Endothelial cell of umbilical vein (primary cell): ENCODE results near the gene DBP. TPM values are rescaled to one million over a fixed set of nuclear protein-coding genes. Genes with fewer than 3 reads are reported as not detected.

ENCODE experiments used
- BruUV-seq: library from RNA; stranded (reverse); fragments of 400-500 nt; replicated peaks from 2 replicates; lab custom pipeline; 2021; lab: Mats Ljungman, UMichigan
- CTCF ChIA-PET: fragments of 300-600, 350-600 bp; sonication (Branson Sonifier 250); formaldehyde crosslinking; loops from one replicate; lab custom pipeline; 2021; ENCODE audit warnings: antibody characterized with exemption, inconsistent platforms; lab: Charles Lee
- POLR2A ChIA-PET: fragments of 300-600, 350-600 bp; sonication (Branson Sonifier 250); formaldehyde crosslinking; loops from one replicate; lab custom pipeline; 2021; ENCODE audit warnings: antibody characterized with exemption, inconsistent platforms; lab: Charles Lee
- DNase-seq: peaks from one replicate; pipeline ENCODE4 v3.0.0-alpha.2; 2011; ENCODE audit warnings: low read depth, low spot score
- FAIRE-seq: peaks from 2 replicates; lab custom pipeline; 2011; peaks lifted over from hg19 to GRCh38; lab: Jason Lieb, UNC
- H2AFZ ChIP-seq: 2 replicates; pipeline ENCODE4 v1.6.0; 2012; ENCODE audit warnings: low read depth, low read length, control low read depth, inconsistent platforms
- H3K27ac ChIP-seq: 2 replicates; pipeline ENCODE4 v1.5.1; 2011; ENCODE audit warnings: low read depth, mild to moderate bottlenecking, control low read depth, low read length, moderate library complexity; ENCODE audit not compliant: insufficient read depth
- H3K27me3 ChIP-seq, 2 experiments: 2 replicates each; pipeline versions ENCODE4 v1.6.0 to v1.6.1; 2011; ENCODE audit warnings: low read length in 2 of 2, mixed read lengths in 1 of 2; ENCODE audit not compliant: control insufficient read depth in 2 of 2, insufficient read depth in 2 of 2
- H3K36me3 ChIP-seq, 2 experiments: 2 replicates in 1 of 2; 3 replicates in 1 of 2; pipeline ENCODE4 v1.5.1; 2011; ENCODE audit warnings: low read length in 2 of 2, mild to moderate bottlenecking in 1 of 2, moderate library complexity in 1 of 2; ENCODE audit not compliant: control insufficient read depth in 2 of 2, insufficient read depth in 2 of 2; ENCODE audit errors: extremely low read depth in 1 of 2
- H3K4me1 ChIP-seq: 3 replicates; pipeline ENCODE4 v1.5.1; 2011; ENCODE audit warnings: mild to moderate bottlenecking, low read length; ENCODE audit not compliant: control insufficient read depth, insufficient read depth; ENCODE audit errors: extremely low read depth
- H3K4me2 ChIP-seq: 2 replicates; pipeline ENCODE4 v1.6.1; 2011; ENCODE audit warnings: low read length, control low read depth, mixed read lengths; ENCODE audit not compliant: insufficient read depth
- H3K4me3 ChIP-seq, 3 experiments: fragments of 200-600 bp in 1 of 3; sonication (generic), shearing (Covaris generic) in 1 of 3; replicated peaks in 1 of 3; 2 replicates each; pipeline ENCODE4 v1.5.1; 2011 to 2016; ENCODE audit warnings: control low read depth in 3 of 3, low read length in 3 of 3, mild to moderate bottlenecking in 2 of 3, inconsistent platforms in 1 of 3, low read depth in 1 of 3, moderate library complexity in 1 of 3; ENCODE audit not compliant: insufficient read depth in 1 of 3
- H3K79me2 ChIP-seq: 2 replicates; pipeline ENCODE4 v1.6.0; 2012; ENCODE audit warnings: low read length, inconsistent platforms; ENCODE audit not compliant: control insufficient read depth, insufficient read depth
- H3K9ac ChIP-seq: replicated peaks from 2 replicates; pipeline ENCODE3; 2011; ENCODE audit warnings: low read length, control low read depth; ENCODE audit not compliant: insufficient read depth; ENCODE audit errors: extremely low read depth
- H3K9me1 ChIP-seq: replicated peaks from 3 replicates; pipeline ENCODE4 v1.6.0; 2011; ENCODE audit warnings: mild to moderate bottlenecking, low read length; ENCODE audit not compliant: control insufficient read depth, insufficient read depth; ENCODE audit errors: extremely low read depth
- H3K9me3 ChIP-seq: replicated peaks from 2 replicates; pipeline ENCODE4 v1.5.1; 2012; ENCODE audit warnings: low read length, inconsistent platforms; ENCODE audit not compliant: control insufficient read depth, insufficient read depth
- H4K20me1 ChIP-seq: replicated peaks from 2 replicates; pipeline ENCODE3; 2011; ENCODE audit warnings: mild to moderate bottlenecking, low read length; ENCODE audit not compliant: control insufficient read depth, insufficient read depth; ENCODE audit errors: extremely low read depth
- CTCF ChIP-seq, 2 donors: IDR thresholded peaks; 1 replicate in 1 of 2; 2 replicates in 1 of 2; pipeline ENCODE4 v1.5.1; 2011; ENCODE audit warnings: low read length in 2 of 2, mild to moderate bottlenecking in 2 of 2, moderate library complexity in 2 of 2, control low read depth in 1 of 2, inconsistent platforms in 1 of 2, low read depth in 1 of 2; ENCODE audit not compliant: insufficient read depth in 1 of 2; ENCODE audit errors: extremely low read depth in 1 of 2
- EZH2 ChIP-seq: IDR thresholded peaks from 2 replicates; pipeline ENCODE4 v1.6.1; 2012; ENCODE audit warnings: borderline replicate concordance, low read depth, mild to moderate bottlenecking, moderate library complexity, low read length, inconsistent platforms; ENCODE audit not compliant: severe bottlenecking
- FOS ChIP-seq: IDR thresholded peaks from 2 replicates; pipeline ENCODE4 v1.6.1; 2011; ENCODE audit warnings: mild to moderate bottlenecking, low read length, moderate library complexity, borderline replicate concordance; ENCODE audit not compliant: insufficient read depth
- GATA2 ChIP-seq: IDR thresholded peaks from 2 replicates; pipeline ENCODE4 v1.7.0; 2011; ENCODE audit warnings: low read depth, mild to moderate bottlenecking, moderate library complexity, mixed read lengths, low read length; ENCODE audit not compliant: insufficient read length, insufficient read depth
- JUN ChIP-seq: IDR thresholded peaks from 2 replicates; pipeline ENCODE4 v1.6.1; 2011; ENCODE audit warnings: borderline replicate concordance, low read depth; ENCODE audit not compliant: insufficient read length, insufficient read depth
- MAX ChIP-seq: IDR thresholded peaks from 2 replicates; pipeline ENCODE4 v1.6.1; 2011; ENCODE audit not compliant: insufficient read depth, insufficient read length
- MYC ChIP-seq: IDR thresholded peaks from one replicate; pipeline ENCODE4 v1.6.1; 2011; ENCODE audit warnings: mild to moderate bottlenecking, low read depth, low read length
- POLR2A ChIP-seq: IDR thresholded peaks from 2 replicates; pipeline ENCODE4 v1.6.1; 2012; ENCODE audit warnings: low read depth, mild to moderate bottlenecking, control low read depth, low read length
- POLR2AphosphoS5 ChIP-seq: IDR thresholded peaks from 2 replicates; pipeline ENCODE4 v1.6.1; 2012; ENCODE audit warnings: low read depth, mild to moderate bottlenecking, control low read depth, low read length, moderate library complexity; ENCODE audit not compliant: insufficient read depth
- dilution Hi-C: fragments of 300-500 bp; cut with MboI; formaldehyde crosslinking; loops from one replicate; pipeline ENCODE4 v1.15.0; 2019; ENCODE audit warnings: low sequenced_read_pairs; ENCODE audit not compliant: extremely low pct_ligation_motif_present
- intact Hi-C: fragments of 100-400 bp; cut with micrococcal nuclease; formaldehyde crosslinking; loops from one replicate; pipeline ENCODE4 v1.10.0; 2022
- polyA plus RNA-seq, 4 experiments: library from polyadenylated mRNA; depleted of rRNA in 3 of 4; stranded (reverse) in 3 of 4; unstranded in 1 of 4; fragments of >200 nt; gene quantifications; 2 replicates each; pipeline versions ENCODE4 v1.2.1 to v1.2.3, GENCODE V29; 2011 to 2012; ENCODE audit warnings: missing spikeins in 1 of 4
- total RNA-seq: library from RNA; stranded (reverse); gene quantifications from 2 replicates; pipeline ENCODE4 v1.2.3, GENCODE V29; 2021

The DBP gene
- total and polyA plus RNA-seq, 2 donors (not counting 3 experiments of a cell fraction or from before 2014, with no cell fraction given), result 1.5 to 1.8 TPM

- intact Hi-C loops, result no loop called here
- Histone ChIP-seq H3K27ac (peak overlapping the region; percentile 26), H3K4me3 (peak overlapping the region in 1 of 3 experiments; percentile 96), H3K4me1 (peaks cover 25% of the 10 kb centered on the region), H3K36me3 (peaks cover 19 to 24% of the 10 kb centered on the region in 2 experiments), H3K4me2 (peak overlapping the region; percentile 99), H3K9ac (peak overlapping the region; percentile 99), H3K9me3 (no peaks in the 10 kb centered on the region), H3K79me2 (peaks cover 38% of the 10 kb centered on the region), H3K27me3 (no peaks in the 10 kb centered on the region), H2AFZ (no peak overlapping the region), H3K9me1 (no peaks in the 10 kb centered on the region), H4K20me1 (no peaks in the 10 kb centered on the region)
- DNase-seq (no peak), FAIRE-seq (no peak)
- ChIA-PET POLR2A (no interaction called here), CTCF (interaction anchor here (0.6 to 2.0 kb wide), 5 partner anchors 14 to 292 kb away, joined by 3 to 9 read pairs (median 5); no protein-coding TSS in a partner anchor)
- dilution Hi-C loops, result no loop called here
- TF ChIP-seq POLR2AphosphoS5 (no peak), FOS (no peak), MAX (no peak), JUN (no peak), GATA2 (no peak), EZH2 (no peak), MYC (no peak), CTCF (IDR thresholded peaks at IDR 0.05; ENCODE audit: extremely low read depth in 1 of 2, insufficient read depth in 1 of 2, low read depth in 1 of 2, low read length in 2 of 2) (no peak), POLR2A (no peak)
- no TSS peak for BruUV-seq
These were observed 20.6 kb downstream of the DBP start for GRCh38 chr19:48616491-48617056.
